CD4-positive, alpha-beta memory T cell (primary cell): ENCODE results near the gene CHST15. TPM values are rescaled to one million over a fixed set of nuclear protein-coding genes. Genes with fewer than 3 reads are reported as not detected.

Experiments
- CTCF ChIA-PET: fragments of 350-600 bp; sonication (Branson Sonifier 250); formaldehyde crosslinking; loops from one replicate; lab custom pipeline; 2021; ENCODE audit warnings: inconsistent platforms; ENCODE audit not compliant: partially characterized antibody; lab: Charles Lee
- POLR2A ChIA-PET: fragments of 350-600 bp; sonication (Branson Sonifier 250); formaldehyde crosslinking; loops from one replicate; lab custom pipeline; 2021; ENCODE audit not compliant: partially characterized antibody; lab: Charles Lee
- DNase-seq, 5 donors: peaks; one replicate each; pipeline versions ENCODE4 v3.0.0 to v3.0.0-alpha.2; 2020 to 2022; ENCODE audit warnings: mixed read lengths in 1 of 5
- H3K27ac ChIP-seq: one replicate; pipeline ENCODE4 v1.7.0; 2013; ENCODE audit warnings: low read depth, low read length
- H3K27me3 ChIP-seq: 2 replicates; pipeline ENCODE4 v1.7.0; 2013; ENCODE audit warnings: mild to moderate bottlenecking, low read length, moderate library complexity; ENCODE audit not compliant: insufficient read depth
- H3K36me3 ChIP-seq: 2 replicates; pipeline ENCODE4 v1.7.0; 2013; ENCODE audit warnings: mild to moderate bottlenecking, low read length, moderate library complexity; ENCODE audit not compliant: insufficient read depth
- H3K4me1 ChIP-seq: 2 replicates; pipeline ENCODE4 v1.7.0; 2013; ENCODE audit warnings: mild to moderate bottlenecking, low read length, moderate library complexity; ENCODE audit not compliant: insufficient read depth
- H3K4me3 ChIP-seq, 2 donors: one replicate each; pipeline ENCODE4 v1.7.0; 2013; ENCODE audit warnings: low read length in 2 of 2, mild to moderate bottlenecking in 1 of 2
- H3K9me3 ChIP-seq, 2 donors: one replicate each; pipeline ENCODE4 v1.7.0; 2013; ENCODE audit warnings: low read length in 2 of 2, control low read depth in 1 of 2; ENCODE audit not compliant: control insufficient read depth in 1 of 2
- H3K27ac Mint-ChIP-seq, 7 donors: one replicate each; pipeline ENCODE4 v1.8.0; 2020 to 2021; ENCODE audit warnings: mixed read lengths in 7 of 7, mild to moderate bottlenecking in 6 of 7, inconsistent platforms in 3 of 7, moderate library complexity in 3 of 7
- H3K27me3 Mint-ChIP-seq, 2 donors: one replicate each; pipeline ENCODE4 v1.8.0; 2020 to 2021; ENCODE audit warnings: mixed read lengths in 2 of 2
- H3K36me3 Mint-ChIP-seq, 2 donors: one replicate each; pipeline ENCODE4 v1.8.0; 2020 to 2021; ENCODE audit warnings: mixed read lengths in 2 of 2, inconsistent platforms in 1 of 2, mild to moderate bottlenecking in 1 of 2
- H3K4me1 Mint-ChIP-seq, 4 donors: one replicate each; pipeline ENCODE4 v1.8.0; 2020 to 2021; ENCODE audit warnings: mixed read lengths in 4 of 4, mild to moderate bottlenecking in 1 of 4
- H3K4me3 Mint-ChIP-seq, 8 donors: one replicate each; pipeline ENCODE4 v1.8.0; 2020 to 2021; ENCODE audit warnings: mixed read lengths in 8 of 8, mild to moderate bottlenecking in 7 of 8, moderate library complexity in 6 of 8, inconsistent platforms in 3 of 8
- H3K9me3 Mint-ChIP-seq, 8 donors: one replicate each; pipeline ENCODE4 v1.8.0; 2020 to 2021; ENCODE audit warnings: mixed read lengths in 8 of 8, mild to moderate bottlenecking in 5 of 8, inconsistent platforms in 3 of 8, moderate library complexity in 1 of 8
- intact Hi-C: fragments of 100-400 bp; cut with micrococcal nuclease; formaldehyde crosslinking; loops from one replicate; pipeline ENCODE4 v1.15.1; 2023
- polyA plus RNA-seq, 2 donors: library from polyadenylated mRNA; unstranded; fragments of 300-500 nt; fragmentation: Illumina TruSeq; gene quantifications; one replicate each; pipeline ENCODE4 v1.2.3, GENCODE V29; 2021
- total RNA-seq, 2 experiments: library from RNA; stranded (reverse); gene quantifications; one replicate each; pipeline ENCODE4 v1.2.3, GENCODE V29; 2021

Gene CHST15
- total and polyA plus RNA-seq, 4 experiments from 2014 or later = 0.13 to 1.2 (median 0.67) TPM; not detected in 1

DNA sequence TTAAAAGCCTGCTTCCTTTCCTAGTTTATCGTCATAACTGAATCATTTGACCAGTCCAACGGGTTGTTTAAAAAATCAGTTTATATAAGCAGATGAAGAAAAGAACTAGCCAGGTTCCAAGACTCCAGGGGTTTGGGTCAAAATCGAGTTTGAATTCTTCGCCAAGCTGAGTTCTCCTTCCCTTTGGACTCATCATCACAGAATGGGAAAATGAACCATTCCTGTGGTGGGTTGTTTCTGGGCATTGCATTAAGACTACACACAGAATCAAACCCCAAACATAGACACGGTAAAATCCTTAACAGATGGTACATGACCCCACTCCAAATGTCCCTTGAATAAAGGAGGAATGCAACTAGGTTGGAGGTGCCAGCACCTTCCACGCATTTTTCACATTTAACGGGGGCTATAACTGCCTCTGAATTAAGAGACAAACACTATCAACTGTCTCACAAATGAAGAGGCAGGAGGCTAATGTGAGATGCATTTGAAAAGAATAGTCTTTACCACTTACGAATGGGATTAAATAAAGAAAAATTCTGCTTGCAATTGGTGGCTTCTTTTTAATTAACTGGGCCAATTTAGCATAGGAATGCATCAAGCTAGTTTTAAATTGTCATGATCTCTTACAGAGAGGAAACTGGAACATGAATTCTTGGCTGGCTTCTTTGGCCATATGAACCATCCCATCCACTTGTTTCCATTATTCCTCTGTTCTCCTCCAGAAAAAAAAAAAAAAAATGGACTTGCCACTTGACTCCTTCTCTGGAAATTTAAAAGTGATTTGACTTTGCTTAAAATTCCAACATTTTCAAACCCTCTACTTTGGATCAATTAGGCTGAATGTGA lies 61.1 kb downstream of the CHST15 start:
- no peak overlapping the region for H3K27ac Mint-ChIP-seq
- Histone ChIP-seq H3K27me3 (no peaks in the 10 kb centered on the region), H3K27ac (no peak overlapping the region), H3K36me3 (no peaks in the 10 kb centered on the region), H3K4me1 (peaks cover 7% of the 10 kb centered on the region), H3K9me3 (no peaks in the 10 kb centered on the region), H3K4me3 (no peak overlapping the region)
- DNase-seq = no peak
- H3K27me3 Mint-ChIP-seq = peaks cover 0 to 13% of the 10 kb centered on the region in 2 donors
- no peaks in the 10 kb centered on the region for H3K36me3 Mint-ChIP-seq
- intact Hi-C loops = no loop called here
- peaks cover 0 to 11% (median 8%) of the 10 kb centered on the region in 4 donors for H3K4me1 Mint-ChIP-seq
- ChIA-PET POLR2A (no interaction called here), CTCF (interaction anchor here (0.7 kb wide), 1 partner anchor 16 kb away, joined by 3 read pairs; no protein-coding TSS in a partner anchor)
- H3K9me3 Mint-ChIP-seq = peaks cover 0 to 2% (median 0%) of the 10 kb centered on the region in 8 donors
- no peak overlapping the region for H3K4me3 Mint-ChIP-seq

DNA sequence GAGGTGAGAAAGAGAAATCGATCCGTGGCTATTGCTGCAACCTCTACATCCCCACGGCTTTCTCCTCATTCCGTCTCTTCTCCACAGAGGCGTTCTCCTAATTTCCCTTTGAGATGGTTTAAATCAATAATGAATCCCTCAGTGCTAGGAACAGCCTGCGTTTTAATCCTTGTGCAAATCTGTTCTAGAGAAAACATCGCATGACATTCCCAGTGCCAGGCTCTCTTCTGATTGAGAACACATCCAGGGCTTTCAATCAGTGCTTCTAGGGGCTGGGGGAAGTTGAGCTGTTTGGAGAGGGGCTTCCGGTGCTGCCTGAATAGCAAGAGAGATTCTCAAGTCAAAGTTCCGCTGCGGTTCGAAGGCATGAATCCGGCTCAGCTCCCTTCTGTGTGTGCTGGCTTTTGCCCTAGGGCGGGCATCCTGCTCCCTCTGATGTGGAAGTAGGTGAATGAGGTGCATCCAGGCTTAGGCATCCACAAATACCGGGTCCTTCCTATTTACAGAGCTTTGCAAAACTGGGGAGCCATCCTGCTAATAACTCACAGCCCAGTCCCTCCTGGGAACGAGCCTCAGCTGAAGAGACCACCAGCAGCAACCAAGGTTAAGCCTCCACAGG lies 62.8 kb downstream of the CHST15 start:
- POLR2A ChIA-PET = no interaction called here
- intact Hi-C loops = no loop called here
- no peak overlapping the region for H3K4me3 ChIP-seq
- no peak overlapping the region for H3K27ac ChIP-seq
- H3K9me3 Mint-ChIP-seq = peaks cover 0 to under 1% (median 0%) of the 10 kb centered on the region in 8 donors
- no peak for DNase-seq
- no peak overlapping the region for H3K27ac Mint-ChIP-seq
- H3K9me3 ChIP-seq = no peaks in the 10 kb centered on the region
- H3K36me3 Mint-ChIP-seq = no peaks in the 10 kb centered on the region
- CTCF ChIA-PET = interaction anchor here (0.7 kb wide), 1 partner anchor 358 kb away, joined by 4 read pairs; no protein-coding TSS in a partner anchor
- peaks cover 5% of the 10 kb centered on the region for H3K4me1 ChIP-seq
- peaks cover 0 to 3% (median 2%) of the 10 kb centered on the region in 4 donors for H3K4me1 Mint-ChIP-seq
- H3K27me3 ChIP-seq = no peaks in the 10 kb centered on the region
- H3K27me3 Mint-ChIP-seq = peaks cover 0 to 9% of the 10 kb centered on the region in 2 donors
- no peaks in the 10 kb centered on the region for H3K36me3 ChIP-seq
- no peak overlapping the region for H3K4me3 Mint-ChIP-seq

GRCh38 chr10:124030061-124030460 lies 63.3 kb downstream of the CHST15 start:
- Mint-ChIP-seq H3K27me3 (peaks cover 0 to 7% of the 10 kb centered on the region in 2 donors), H3K4me3 (no peak overlapping the region)
- CTCF ChIA-PET = interaction anchor here (0.7 kb wide), 1 partner anchor 359 kb away, joined by 4 read pairs; no protein-coding TSS in a partner anchor

DNA sequence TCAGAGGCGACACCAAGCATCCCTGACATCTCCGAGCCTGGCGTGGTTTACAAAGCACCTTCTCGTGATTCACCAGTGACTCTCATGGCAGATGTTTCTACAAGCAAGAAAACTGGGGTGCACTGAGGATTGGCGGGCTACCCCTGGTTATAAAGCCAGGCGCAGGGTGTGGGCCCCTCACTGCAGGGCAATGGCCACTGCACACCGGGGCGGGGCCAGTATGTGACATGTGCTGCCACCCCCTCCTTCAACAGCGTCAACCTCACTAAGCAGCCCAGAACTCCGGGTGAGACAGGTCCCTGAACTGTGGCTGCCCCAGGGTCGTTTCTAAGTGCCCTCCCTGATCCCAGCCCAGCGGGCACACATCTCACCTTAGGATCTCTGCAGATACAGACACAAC lies 63.8 kb downstream of the CHST15 start:
- Histone ChIP-seq H3K4me3 (no peak overlapping the region), H3K36me3 (no peaks in the 10 kb centered on the region), H3K27ac (no peak overlapping the region), H3K9me3 (no peaks in the 10 kb centered on the region), H3K27me3 (no peaks in the 10 kb centered on the region), H3K4me1 (no peaks in the 10 kb centered on the region)
- DNase-seq = no peak
- ChIA-PET CTCF (interaction anchor here (0.7 kb wide), 1 partner anchor 360 kb away, joined by 4 read pairs; no protein-coding TSS in a partner anchor), POLR2A (no interaction called here)
- Mint-ChIP-seq H3K9me3 (no peaks in the 10 kb centered on the region), H3K4me3 (no peak overlapping the region), H3K4me1 (no peaks in the 10 kb centered on the region), H3K27ac (no peak overlapping the region), H3K36me3 (no peaks in the 10 kb centered on the region), H3K27me3 (peaks cover 0 to 12% of the 10 kb centered on the region in 2 donors)
- intact Hi-C loops = no loop called here

More at GRCh38 chr10:124030061-124030460, 63.3 kb downstream of the CHST15 start:
- intact Hi-C loops = no loop called here
- no peaks in the 10 kb centered on the region for H3K9me3 ChIP-seq
- H3K4me3 ChIP-seq = no peak overlapping the region
- no peaks in the 10 kb centered on the region for H3K36me3 ChIP-seq
- no peaks in the 10 kb centered on the region for H3K4me1 Mint-ChIP-seq
- no peaks in the 10 kb centered on the region for H3K9me3 Mint-ChIP-seq
- H3K27ac ChIP-seq = no peak overlapping the region
- no peaks in the 10 kb centered on the region for H3K4me1 ChIP-seq
- DNase-seq = no peak
- H3K27me3 ChIP-seq = no peaks in the 10 kb centered on the region
- POLR2A ChIA-PET = no interaction called here
- H3K27ac Mint-ChIP-seq = no peak overlapping the region
- H3K36me3 Mint-ChIP-seq = no peaks in the 10 kb centered on the region

GRCh38 chr10:124028700-124029480 lies 64.5 kb downstream of the CHST15 start:
- no peak for DNase-seq
- H3K36me3 Mint-ChIP-seq = no peaks in the 10 kb centered on the region
- no peaks in the 10 kb centered on the region for H3K4me1 ChIP-seq
- H3K9me3 Mint-ChIP-seq = no peaks in the 10 kb centered on the region
- no peak overlapping the region for H3K27ac Mint-ChIP-seq
- H3K36me3 ChIP-seq = no peaks in the 10 kb centered on the region
- CTCF ChIA-PET = interaction anchor here (1.4 kb wide), 1 partner anchor 360 kb away, joined by 7 read pairs; no protein-coding TSS in a partner anchor
- no peaks in the 10 kb centered on the region for H3K9me3 ChIP-seq
- intact Hi-C loops = no loop called here
- POLR2A ChIA-PET = no interaction called here
- peaks cover 0 to 1% (median 0%) of the 10 kb centered on the region in 4 donors for H3K4me1 Mint-ChIP-seq
- H3K27me3 Mint-ChIP-seq = peaks cover 2 to 12% of the 10 kb centered on the region in 2 donors
- no peaks in the 10 kb centered on the region for H3K27me3 ChIP-seq
- no peak overlapping the region for H3K4me3 Mint-ChIP-seq
- H3K4me3 ChIP-seq = no peak overlapping the region
- H3K27ac ChIP-seq = no peak overlapping the region

DNA sequence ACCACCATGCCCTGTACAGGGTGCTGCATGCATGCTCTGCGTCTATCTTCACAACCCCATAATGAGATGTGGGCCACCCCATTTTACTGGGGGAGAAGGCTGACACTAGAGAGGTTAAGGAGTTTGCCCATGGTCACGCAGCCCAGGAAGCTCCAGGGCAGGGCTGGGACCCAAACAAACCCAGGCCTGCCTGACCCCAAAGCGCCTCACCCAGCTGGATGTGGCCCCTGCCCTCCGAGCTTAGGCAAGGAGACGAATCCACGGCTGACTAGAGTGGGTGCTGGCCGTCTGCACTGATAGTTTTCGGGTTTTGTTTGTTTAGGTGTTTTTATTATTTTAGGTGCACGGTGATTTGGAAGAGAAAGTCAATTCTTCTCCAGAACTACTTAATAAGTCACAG lies 65.7 kb downstream of the CHST15 start:
- Mint-ChIP-seq H3K4me3 (no peak overlapping the region), H3K27ac (no peak overlapping the region), H3K36me3 (no peaks in the 10 kb centered on the region), H3K27me3 (peaks cover 2 to 12% of the 10 kb centered on the region in 2 donors), H3K4me1 (peaks cover 0 to 1% (median 0%) of the 10 kb centered on the region in 4 donors), H3K9me3 (no peaks in the 10 kb centered on the region)
- Histone ChIP-seq H3K27ac (no peak overlapping the region), H3K4me1 (no peaks in the 10 kb centered on the region), H3K27me3 (no peaks in the 10 kb centered on the region), H3K9me3 (no peaks in the 10 kb centered on the region), H3K36me3 (no peaks in the 10 kb centered on the region), H3K4me3 (no peak overlapping the region)
- intact Hi-C loops = no loop called here
- ChIA-PET POLR2A (no interaction called here), CTCF (interaction anchor here (1.4 kb wide), 1 partner anchor 361 kb away, joined by 7 read pairs; no protein-coding TSS in a partner anchor)
- DNase-seq = no peak
